ENCODE measurements around the gene FBXW5.

The FBXW5 gene

GRCh38 chr9:136910901-136911245, 33.7 kb downstream of the FBXW5 start:
- no peak for DNase-seq (ENCODE audit: low read depth in 2 of 2)

DNA sequence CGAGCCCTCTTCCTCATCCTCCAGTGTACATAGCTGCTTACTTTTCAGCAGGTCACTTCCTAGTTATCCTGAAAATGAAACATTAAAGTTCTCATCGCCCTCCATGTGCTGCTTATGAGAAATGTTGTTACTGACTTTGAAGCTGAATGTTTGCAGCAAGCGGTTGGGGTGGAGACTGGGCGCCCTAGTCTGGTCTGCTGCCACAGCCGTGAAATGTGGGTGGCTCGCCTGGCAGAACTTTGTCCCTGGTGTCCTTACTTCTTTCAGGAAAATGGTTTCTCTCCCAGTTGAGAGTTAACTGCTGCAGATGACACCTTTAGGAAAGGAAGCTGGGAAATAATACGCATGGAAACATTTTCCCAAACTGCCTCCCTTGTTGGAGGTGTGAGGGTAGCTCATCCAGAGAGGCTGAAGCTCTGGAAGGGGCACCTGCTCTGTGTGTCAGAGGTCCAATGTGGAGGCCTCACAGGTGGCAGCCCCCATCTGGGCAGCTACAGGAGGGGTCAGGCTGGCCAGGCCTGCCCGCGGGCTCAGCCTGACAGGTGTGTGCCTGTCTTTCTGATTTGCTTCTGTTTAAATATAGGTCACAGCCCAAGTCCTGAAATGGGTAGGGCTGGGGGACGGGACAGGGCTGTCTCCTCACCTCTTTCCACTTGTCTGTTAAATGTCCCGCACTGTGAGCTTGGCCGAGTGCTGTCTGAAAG, 34.2 kb downstream of the FBXW5 start:
- DNase-seq (ENCODE audit: low read depth in 2 of 2): no peak

DNA sequence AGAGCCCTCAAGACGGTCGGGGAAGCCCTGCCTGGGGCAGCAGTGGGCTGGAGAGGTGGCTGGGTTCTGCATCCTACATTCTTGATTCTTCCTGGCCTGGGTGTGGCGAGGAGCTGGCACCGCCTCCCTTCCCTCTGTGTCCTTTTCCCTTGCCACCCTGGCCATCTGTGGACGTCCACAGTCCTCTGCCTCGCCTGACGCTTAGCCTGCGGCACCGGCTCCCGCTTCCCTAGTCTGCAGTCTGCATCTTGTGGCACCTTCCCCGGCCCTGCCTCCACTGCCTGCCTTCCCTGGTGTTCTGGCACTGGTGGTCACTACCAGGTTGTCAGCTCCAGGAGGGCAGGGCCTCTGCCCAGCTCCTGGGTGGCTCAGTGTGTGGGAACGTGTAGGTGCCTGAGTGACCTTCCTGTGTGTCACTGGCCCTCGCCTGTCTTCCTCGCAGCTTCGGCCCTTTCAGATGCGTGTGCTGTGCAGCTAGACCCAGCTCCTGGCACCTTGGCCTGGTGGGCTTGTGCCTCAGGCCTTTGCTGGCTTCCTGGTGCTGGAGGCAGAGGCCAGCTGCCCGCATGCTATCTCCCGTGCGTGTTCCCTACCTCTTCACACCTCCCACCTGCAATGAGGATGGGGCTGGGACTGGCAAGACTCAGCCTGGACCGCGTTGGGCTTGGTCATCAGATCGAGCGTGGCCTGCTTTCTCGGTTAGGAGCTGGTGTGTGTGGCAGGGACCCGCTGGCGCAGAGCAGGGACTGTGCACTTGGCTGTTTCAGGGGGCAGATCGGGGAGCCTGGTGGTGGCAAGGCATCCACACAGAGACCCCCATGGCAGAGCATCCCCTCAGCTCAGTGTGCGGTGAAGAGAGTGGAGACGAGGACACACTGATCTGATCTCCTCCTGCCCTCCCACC, 37.3 kb downstream of the FBXW5 start:
- no peak for DNase-seq (ENCODE audit: low read depth in 2 of 2)

DNA sequence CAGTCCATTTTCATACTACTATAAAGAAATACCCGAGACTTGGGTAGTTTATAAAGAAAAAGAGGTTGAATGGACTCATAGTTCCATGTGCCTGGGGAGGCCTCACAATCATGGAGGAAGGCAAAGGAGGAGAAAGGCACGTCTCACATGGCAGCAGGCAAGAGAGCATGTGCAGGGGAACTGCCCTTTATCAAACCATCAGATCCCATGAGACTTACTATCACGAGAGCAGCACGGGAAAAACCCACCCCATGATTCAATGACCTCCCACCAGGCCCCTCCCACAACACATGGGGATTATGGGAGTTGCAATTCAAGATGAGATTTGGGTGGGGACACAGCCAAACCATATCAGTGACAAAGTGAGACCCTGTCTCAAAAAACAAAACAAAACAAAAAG, 38.3 kb downstream of the FBXW5 start:
- DNase-seq (ENCODE audit: low read depth in 2 of 2): no peak

DNA sequence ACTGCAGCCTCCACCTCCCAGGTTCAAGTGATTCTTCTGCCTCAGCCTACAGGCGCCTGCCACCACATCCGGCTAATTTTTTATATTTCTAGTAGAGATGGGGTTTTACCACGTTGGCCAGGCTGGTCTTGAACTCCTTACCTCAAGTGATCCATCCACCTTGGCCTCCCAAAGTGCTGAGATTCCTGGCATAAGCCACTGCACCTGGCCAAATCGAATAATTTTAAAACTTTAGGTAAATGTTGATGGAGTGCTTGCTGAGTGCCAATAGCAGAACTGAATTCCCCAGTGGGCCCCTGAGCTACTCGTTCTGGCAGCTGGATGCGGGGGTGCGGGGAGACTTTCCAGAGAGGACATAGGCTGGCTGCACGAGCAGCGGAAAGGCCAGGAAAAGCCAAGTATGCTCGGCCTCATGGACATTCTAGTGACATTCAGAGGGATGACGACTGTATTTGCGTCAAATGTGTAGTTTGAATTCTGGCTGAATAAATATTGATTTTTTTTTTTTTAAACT, 41.4 kb downstream of the FBXW5 start:
- DNase-seq (ENCODE audit: low read depth in 2 of 2): no peak

GRCh38 chr9:136902259-136902821, 42.2 kb downstream of the FBXW5 start:
- peak; percentile 76 to 79 for DNase-seq (ENCODE audit: low read depth in 2 of 2)

GRCh38 chr9:136901516-136902258, 42.9 kb downstream of the FBXW5 start:
- DNase-seq (ENCODE audit: low read depth in 2 of 2): peak; percentile 64 to 68

- DNase-seq (ENCODE audit: low read depth in 2 of 2): no peak
These were observed 43.5 kb downstream of the FBXW5 start for GRCh38 chr9:136900988-136901515.

GRCh38 chr9:136900556-136900955, 44.0 kb downstream of the FBXW5 start:
- DNase-seq (ENCODE audit: low read depth in 2 of 2): no peak

GRCh38 chr9:136899196-136899595, 45.3 kb downstream of the FBXW5 start:
- DNase-seq (ENCODE audit: low read depth in 2 of 2): no peak

GRCh38 chr9:136898483-136899100, 45.9 kb downstream of the FBXW5 start:
- DNase-seq (ENCODE audit: low read depth in 2 of 2): no peak

DNA sequence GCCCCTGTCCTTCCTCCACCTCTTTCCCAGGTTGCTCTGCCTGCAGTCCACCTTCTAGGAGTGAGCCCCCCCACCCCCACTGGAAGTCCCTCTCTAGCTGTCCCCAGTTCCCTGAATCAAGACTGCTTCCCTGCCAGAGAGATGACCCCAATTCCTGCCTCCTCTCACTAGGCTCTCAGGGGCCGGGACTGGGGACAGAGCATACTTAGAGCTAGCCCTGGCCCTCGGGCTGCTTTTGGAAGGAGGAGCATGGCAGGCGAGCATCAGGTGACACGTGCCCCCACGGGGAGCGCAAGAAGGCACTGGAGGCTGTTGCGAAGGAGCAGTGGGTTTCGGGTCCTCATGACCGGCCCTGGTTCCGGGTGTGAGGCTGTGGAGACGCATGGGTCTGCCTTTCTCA, 48.5 kb downstream of the FBXW5 start:
- DNase-seq (ENCODE audit: low read depth in 2 of 2): no peak

DNA sequence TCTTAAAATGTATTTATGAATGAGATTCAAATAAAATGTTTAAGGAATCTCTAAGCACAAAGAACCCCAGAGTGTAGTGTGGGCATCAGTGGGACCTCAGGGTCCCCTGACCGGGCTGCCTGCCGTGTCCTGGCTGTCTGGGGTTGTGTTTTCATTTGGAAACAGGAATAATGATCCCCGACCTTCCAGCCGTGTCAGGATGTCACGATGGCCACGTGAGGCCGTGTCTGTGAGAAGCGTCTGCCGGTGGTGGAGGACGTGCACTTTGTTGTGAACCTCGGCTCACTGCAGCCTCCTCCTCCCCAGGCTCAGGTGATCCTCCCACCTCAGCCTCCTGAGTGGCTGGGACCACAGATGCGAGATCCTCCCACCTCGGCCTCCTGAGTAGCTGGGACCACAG, 53.9 kb downstream of the FBXW5 start:
- no peak for DNase-seq (ENCODE audit: low read depth in 2 of 2)

All from stimulated activated CD4-positive, alpha-beta T cell treated with anti-CD3 and anti-CD28 coated beads, Interleukin-1b, Interleukin-23, amount 100 ng/mL, for 4 hours (primary cell).